HG03108 (cell line): Measurements from ENCODE around the gene TAPBPL.
A peak's percentile ranks its signal among the peaks of the same experiment; 100 is the strongest.
"Not testable (repeated sequence)": the region's sequence is repeated elsewhere in the genome, so short reads cannot be mapped to it uniquely, and the experiment has no call there.

Experiments
- ATAC-seq: cut with Tn5 transposase; IDR thresholded peaks from one replicate; pipeline ENCODE4 v1.9.1; 2021; ENCODE audit warnings: moderate library complexity; ENCODE audit not compliant: unreplicated experiment

TAPBPL gene, protein sequence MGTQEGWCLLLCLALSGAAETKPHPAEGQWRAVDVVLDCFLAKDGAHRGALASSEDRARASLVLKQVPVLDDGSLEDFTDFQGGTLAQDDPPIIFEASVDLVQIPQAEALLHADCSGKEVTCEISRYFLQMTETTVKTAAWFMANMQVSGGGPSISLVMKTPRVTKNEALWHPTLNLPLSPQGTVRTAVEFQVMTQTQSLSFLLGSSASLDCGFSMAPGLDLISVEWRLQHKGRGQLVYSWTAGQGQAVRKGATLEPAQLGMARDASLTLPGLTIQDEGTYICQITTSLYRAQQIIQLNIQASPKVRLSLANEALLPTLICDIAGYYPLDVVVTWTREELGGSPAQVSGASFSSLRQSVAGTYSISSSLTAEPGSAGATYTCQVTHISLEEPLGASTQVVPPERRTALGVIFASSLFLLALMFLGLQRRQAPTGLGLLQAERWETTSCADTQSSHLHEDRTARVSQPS

GRCh38 chr12:6451348-6452244 lies at the start of gene TAPBPL:
TAPBPL (plus strand) TSS chr12:6452042; CDS start chr12:6452249, 207 bp downstream.
- peak; percentile 60 for ATAC-seq

- no peak for ATAC-seq
Observed at GRCh38 chr12:6404390-6404789, 47.5 kb upstream of the TAPBPL start.

GRCh38 chr12:6405963-6406362 lies 45.9 kb upstream of the TAPBPL start:
- no peak for ATAC-seq

GRCh38 chr12:6407236-6407954 lies 44.4 kb upstream of the TAPBPL start:
- no peak for ATAC-seq

DNA sequence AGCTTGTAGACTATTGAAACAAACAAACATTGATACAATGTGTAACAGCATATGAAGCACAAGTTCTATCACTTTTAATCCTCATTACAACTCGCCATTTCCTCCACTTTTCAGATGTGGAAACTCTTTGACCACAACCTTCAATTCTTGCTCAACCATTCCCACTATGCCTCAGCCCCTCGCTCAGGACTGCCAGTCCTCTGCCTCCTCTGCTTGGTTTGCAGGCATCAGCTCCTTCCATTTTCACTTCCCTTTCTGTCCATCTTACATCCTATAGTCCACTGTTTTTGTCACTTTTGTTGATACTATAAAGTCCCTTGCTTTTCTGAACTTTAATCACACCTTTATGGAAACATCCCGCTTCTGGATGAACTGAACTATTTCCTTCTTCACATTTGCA lies 35.2 kb upstream of the TAPBPL start:
- ATAC-seq, result no peak

DNA sequence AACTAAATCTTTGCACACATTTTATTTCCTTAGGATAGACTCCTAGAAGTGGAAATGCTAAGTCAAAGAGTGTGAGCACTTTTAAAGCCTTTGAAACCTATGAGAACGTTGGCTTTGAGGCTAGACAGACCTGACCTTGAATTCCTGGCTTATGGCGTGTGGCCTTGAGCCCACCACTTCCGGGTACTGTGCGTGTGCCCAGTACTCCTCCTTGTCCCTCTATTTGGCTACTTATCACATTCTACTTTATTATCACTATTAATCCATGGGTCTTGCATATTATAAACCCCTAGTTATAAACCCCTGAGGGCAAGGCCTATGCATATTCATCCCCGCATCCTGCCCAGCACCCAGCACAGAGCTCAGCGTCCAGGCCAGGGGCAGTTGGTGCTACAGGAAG lies 33.0 kb upstream of the TAPBPL start:
- no peak for ATAC-seq

- ATAC-seq, result no peak
Observed at GRCh38 chr12:6420364-6420763, 31.5 kb upstream of the TAPBPL start.

- no peak for ATAC-seq
Observed at GRCh38 chr12:6423267-6424007, 28.4 kb upstream of the TAPBPL start.

- ATAC-seq, result no peak
Observed at GRCh38 chr12:6424008-6424347, 27.9 kb upstream of the TAPBPL start.

DNA sequence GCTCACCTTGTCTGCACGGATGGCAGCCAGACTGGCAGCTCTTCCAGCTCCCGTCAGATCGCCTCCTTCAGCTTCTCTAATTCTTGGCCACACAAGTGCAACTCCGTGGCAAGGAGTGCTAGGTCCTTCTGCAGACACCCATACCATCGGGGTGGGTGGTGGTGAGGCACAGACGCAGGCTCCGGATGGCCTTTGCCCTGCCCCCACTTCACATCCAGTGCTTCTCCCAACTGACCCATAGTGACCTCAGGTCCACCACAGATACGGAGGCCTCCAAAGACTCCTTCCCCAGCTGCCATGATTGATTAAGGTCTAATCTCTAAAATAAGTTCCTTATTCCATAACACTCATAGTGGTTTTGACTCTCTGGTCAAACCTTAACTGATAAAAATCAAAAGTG lies 27.0 kb upstream of the TAPBPL start:
- ATAC-seq, result no peak

- no peak for ATAC-seq
Observed at GRCh38 chr12:6425590-6426531, 26.0 kb upstream of the TAPBPL start.

DNA sequence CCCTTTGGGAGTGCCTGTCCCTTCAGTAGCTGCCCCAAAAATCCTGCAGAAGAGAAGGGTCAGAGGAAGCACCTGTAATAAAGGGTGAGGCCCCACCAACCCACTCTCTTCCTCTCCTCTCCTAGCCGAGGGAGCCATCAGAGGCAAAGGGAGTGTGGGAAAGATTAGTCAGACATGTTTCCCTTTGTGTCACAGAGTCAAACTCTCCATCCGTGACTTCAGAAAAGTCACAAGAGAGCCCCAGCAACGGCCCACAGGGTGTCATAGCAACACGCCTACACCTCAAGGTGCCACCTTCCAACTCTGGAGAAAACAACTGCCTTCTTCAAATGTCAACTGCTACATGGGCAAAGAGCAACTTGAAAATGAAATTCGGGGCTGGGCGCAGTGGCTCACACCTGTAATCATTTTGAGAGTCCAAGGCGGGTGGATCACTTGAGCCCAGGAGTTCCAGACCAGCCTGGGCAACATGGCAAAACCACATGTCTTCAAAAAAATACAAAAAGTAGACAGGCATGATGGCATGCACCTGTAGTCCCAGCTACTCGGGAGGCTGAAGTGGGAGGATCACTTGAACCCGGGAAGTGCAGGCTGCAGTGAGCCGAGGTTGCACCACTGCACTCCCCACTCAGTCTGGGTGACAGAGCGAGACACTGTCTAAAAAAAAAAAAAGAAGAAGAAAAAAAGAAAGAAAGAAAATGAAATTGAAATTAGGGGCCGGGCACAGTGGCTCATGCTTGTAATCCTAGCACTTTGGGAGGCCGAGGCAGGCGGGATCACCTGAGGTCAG lies 24.8 kb upstream of the TAPBPL start:
- ATAC-seq, result peak; percentile 72

DNA sequence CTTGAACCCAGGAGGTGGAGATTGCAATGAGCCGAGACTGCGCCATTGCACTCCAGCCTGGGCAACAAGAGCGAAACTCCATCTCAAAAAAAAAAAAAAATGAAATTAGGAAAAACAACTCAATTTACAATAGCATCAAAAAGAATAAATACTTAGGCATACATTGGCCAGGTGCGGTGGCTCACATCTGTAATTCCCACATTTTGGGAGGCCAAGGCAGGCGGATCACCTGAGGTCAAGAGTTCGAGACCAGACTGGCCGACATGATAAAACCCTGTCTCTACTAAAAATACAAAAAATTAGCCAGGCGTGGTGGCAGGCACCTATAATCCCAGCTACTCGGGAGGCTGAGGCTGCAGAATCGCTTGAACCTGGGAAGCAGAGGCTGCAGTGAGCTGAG lies 24.0 kb upstream of the TAPBPL start:
- ATAC-seq, result not testable (repeated sequence)

- no peak for ATAC-seq
Observed at GRCh38 chr12:6428326-6428725, 23.5 kb upstream of the TAPBPL start.

- no peak for ATAC-seq
Observed at GRCh38 chr12:6430124-6430989, 21.5 kb upstream of the TAPBPL start.

- ATAC-seq, result no peak
Observed at GRCh38 chr12:6432991-6433390, 18.9 kb upstream of the TAPBPL start.

- ATAC-seq, result no peak
Observed at GRCh38 chr12:6434205-6435140, 17.4 kb upstream of the TAPBPL start.
